ENCODE measurements around the gene COL11A1.

DNA sequence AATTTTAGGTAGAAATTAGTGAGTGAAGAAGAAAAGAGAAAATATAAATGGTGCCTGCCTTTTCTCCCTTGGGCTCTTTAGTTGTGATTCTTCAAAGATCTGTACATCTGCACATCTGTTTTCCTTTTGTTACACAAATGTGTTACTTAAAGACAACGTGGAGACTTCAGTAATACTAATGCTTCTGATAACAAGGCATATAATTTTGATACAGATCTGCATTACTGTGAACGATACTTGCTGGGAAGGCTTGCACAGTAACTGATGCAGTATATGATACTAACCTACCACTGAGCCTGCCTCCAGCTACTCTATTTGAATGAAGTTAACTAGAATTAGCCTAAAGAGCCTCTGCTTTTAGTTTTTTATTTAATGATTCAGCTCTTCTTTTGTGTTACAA is 244.6 kb downstream of the COL11A1 start:
- TF ChIP-seq, protein P1, sequence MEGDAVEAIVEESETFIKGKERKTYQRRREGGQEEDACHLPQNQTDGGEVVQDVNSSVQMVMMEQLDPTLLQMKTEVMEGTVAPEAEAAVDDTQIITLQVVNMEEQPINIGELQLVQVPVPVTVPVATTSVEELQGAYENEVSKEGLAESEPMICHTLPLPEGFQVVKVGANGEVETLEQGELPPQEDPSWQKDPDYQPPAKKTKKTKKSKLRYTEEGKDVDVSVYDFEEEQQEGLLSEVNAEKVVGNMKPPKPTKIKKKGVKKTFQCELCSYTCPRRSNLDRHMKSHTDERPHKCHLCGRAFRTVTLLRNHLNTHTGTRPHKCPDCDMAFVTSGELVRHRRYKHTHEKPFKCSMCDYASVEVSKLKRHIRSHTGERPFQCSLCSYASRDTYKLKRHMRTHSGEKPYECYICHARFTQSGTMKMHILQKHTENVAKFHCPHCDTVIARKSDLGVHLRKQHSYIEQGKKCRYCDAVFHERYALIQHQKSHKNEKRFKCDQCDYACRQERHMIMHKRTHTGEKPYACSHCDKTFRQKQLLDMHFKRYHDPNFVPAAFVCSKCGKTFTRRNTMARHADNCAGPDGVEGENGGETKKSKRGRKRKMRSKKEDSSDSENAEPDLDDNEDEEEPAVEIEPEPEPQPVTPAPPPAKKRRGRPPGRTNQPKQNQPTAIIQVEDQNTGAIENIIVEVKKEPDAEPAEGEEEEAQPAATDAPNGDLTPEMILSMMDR (IDR thresholded peaks at IDR 0.05; ENCODE audit: low read depth, low read length, poor library complexity, severe bottlenecking) = no peak
- TF ChIP-seq EZH2phosphoT487 (IDR thresholded peaks at IDR 0.05; ENCODE audit: borderline replicate concordance, low read length) = no peak

All from DOHH2 (cell line).